OCI-LY7 (cell line): ENCODE results near the gene PHYKPL.

ENCODE experiments used
- CTCF ChIP-seq: fragments of 200-600 bp; sonication (generic); conservative IDR thresholded peaks from 2 replicates; pipeline ENCODE4 v1.5.1; 2014; ENCODE audit warnings: mild to moderate bottlenecking, antibody characterized with exemption, low read length, moderate library complexity, mixed read lengths
- EZH2phosphoT487 ChIP-seq: fragments of 200-600 bp; sonication (generic); IDR thresholded peaks from 2 replicates; pipeline ENCODE4 v1.6.1; 2018; ENCODE audit warnings: low read depth, borderline replicate concordance, mild to moderate bottlenecking, mixed run types, antibody characterized with exemption, low read length, moderate library complexity, mixed read lengths

- TF ChIP-seq CTCF (no peak), EZH2phosphoT487 (no peak)
These were observed 15.8 kb downstream of the PHYKPL start for GRCh38 chr5:178216779-178217178.
